WERI-Rb-1 (cell line): ENCODE results near the gene KCND2.

Experiments
- DNase-seq: peaks from one replicate; pipeline ENCODE4 v3.0.0-alpha.2; 2020
- H3K27ac ChIP-seq: fragments of 250-450 bp; sonication (Bioruptor Pico); 2 replicates; pipeline ENCODE4 v1.5.1; 2020; ENCODE audit warnings: mild to moderate bottlenecking, moderate library complexity
- H3K27me3 ChIP-seq: fragments of 250-450 bp; sonication (Bioruptor Pico); 2 replicates; pipeline ENCODE4 v1.5.1; 2021; ENCODE audit warnings: mild to moderate bottlenecking, low read depth, moderate library complexity; ENCODE audit not compliant: insufficient read depth, severe bottlenecking
- H3K36me3 ChIP-seq: fragments of 250-450 bp; sonication (Bioruptor Pico); 2 replicates; pipeline ENCODE4 v1.5.1; 2020; ENCODE audit warnings: mild to moderate bottlenecking, moderate library complexity
- H3K4me3 ChIP-seq: 2 replicates; pipeline ENCODE4 v1.5.1; 2011; ENCODE audit warnings: low read depth, mild to moderate bottlenecking, control low read depth, low read length
- H3K9me3 ChIP-seq: fragments of 250-450 bp; sonication (Bioruptor Pico); 2 replicates; pipeline ENCODE4 v1.5.1; 2021; ENCODE audit warnings: mild to moderate bottlenecking, moderate library complexity; ENCODE audit not compliant: severe bottlenecking
- TF ChIP-seq, protein P1 (sequence below): IDR thresholded peaks from 2 replicates; pipeline ENCODE4 v1.5.1; 2011; ENCODE audit warnings: low read depth, mild to moderate bottlenecking, control low read depth, inconsistent platforms, low read length

The KCND2 gene

DNA sequence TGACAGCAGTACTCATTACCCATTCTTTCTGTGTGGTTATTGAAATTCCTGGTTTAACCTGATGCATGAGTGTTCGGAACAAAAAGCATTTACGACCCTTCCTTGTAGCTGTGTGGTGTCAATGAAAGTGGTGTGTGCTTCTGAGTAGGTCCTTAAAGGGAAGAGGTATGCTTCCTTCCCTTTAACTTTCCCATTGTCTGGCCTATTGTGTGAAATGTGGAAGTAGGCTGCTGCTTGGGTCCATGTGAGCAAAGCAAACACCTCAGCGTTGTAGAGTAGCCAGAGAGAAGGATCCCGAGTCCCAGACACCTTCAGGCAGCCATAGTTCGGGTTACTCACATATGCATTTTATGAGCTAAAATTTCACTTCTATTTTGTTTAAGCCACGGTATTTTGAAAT is 510.3 kb downstream of the KCND2 start:
- H3K4me3 ChIP-seq, result no peak overlapping the region
- TF ChIP-seq, protein P1, sequence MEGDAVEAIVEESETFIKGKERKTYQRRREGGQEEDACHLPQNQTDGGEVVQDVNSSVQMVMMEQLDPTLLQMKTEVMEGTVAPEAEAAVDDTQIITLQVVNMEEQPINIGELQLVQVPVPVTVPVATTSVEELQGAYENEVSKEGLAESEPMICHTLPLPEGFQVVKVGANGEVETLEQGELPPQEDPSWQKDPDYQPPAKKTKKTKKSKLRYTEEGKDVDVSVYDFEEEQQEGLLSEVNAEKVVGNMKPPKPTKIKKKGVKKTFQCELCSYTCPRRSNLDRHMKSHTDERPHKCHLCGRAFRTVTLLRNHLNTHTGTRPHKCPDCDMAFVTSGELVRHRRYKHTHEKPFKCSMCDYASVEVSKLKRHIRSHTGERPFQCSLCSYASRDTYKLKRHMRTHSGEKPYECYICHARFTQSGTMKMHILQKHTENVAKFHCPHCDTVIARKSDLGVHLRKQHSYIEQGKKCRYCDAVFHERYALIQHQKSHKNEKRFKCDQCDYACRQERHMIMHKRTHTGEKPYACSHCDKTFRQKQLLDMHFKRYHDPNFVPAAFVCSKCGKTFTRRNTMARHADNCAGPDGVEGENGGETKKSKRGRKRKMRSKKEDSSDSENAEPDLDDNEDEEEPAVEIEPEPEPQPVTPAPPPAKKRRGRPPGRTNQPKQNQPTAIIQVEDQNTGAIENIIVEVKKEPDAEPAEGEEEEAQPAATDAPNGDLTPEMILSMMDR, result no peak
- no peaks in the 10 kb centered on the region for H3K9me3 ChIP-seq
- DNase-seq, result no peak
- no peak overlapping the region for H3K27ac ChIP-seq
- H3K27me3 ChIP-seq, result no peaks in the 10 kb centered on the region
- no peaks in the 10 kb centered on the region for H3K36me3 ChIP-seq

DNA sequence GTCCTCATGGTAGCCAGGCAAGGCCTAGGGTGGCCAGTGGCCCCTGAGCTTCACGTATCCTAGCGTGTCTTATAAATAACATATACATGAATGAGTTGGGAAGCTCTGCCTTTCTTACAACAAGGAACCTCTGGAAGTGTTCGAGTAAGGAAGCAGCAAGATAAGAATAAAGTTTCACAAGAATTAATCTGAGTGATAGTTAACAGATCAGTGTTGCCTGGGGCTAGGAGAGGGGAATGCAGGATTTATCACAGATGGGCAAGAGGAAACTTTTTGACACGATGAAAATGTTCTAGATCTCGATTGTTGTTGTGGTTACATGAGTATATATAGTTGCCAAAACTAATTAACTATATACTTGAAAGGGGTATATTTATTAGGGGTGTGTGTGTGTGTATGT is 510.7 kb downstream of the KCND2 start:
- DNase-seq, result no peak
- Histone ChIP-seq H3K9me3 (no peaks in the 10 kb centered on the region), H3K4me3 (no peak overlapping the region), H3K27ac (no peak overlapping the region), H3K36me3 (no peaks in the 10 kb centered on the region), H3K27me3 (no peaks in the 10 kb centered on the region)
- TF ChIP-seq, protein P1, result no peak

DNA sequence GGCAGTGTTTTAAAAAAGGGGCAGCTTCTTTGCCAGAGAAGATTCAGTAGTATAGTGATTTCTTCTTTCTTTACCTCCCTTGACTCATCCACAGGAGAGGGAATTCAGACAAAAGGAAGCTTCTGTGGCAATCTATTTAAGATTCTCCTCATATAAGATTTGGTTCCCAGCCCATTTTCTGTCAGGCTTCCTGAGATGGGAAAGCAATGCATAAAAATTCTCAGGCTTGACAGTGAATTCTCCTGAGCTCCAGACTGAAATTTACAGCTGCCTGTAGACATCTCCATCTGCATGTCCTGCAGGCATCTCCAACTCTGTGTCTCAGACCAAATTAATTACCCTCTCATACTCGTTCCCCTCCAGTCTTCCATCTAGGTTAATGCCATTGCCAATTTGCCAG is 512.1 kb downstream of the KCND2 start:
- no peaks in the 10 kb centered on the region for H3K36me3 ChIP-seq
- TF ChIP-seq, protein P1, result no peak
- no peaks in the 10 kb centered on the region for H3K9me3 ChIP-seq
- DNase-seq, result no peak
- H3K27me3 ChIP-seq, result no peaks in the 10 kb centered on the region
- H3K4me3 ChIP-seq, result no peak overlapping the region
- no peak overlapping the region for H3K27ac ChIP-seq

DNA sequence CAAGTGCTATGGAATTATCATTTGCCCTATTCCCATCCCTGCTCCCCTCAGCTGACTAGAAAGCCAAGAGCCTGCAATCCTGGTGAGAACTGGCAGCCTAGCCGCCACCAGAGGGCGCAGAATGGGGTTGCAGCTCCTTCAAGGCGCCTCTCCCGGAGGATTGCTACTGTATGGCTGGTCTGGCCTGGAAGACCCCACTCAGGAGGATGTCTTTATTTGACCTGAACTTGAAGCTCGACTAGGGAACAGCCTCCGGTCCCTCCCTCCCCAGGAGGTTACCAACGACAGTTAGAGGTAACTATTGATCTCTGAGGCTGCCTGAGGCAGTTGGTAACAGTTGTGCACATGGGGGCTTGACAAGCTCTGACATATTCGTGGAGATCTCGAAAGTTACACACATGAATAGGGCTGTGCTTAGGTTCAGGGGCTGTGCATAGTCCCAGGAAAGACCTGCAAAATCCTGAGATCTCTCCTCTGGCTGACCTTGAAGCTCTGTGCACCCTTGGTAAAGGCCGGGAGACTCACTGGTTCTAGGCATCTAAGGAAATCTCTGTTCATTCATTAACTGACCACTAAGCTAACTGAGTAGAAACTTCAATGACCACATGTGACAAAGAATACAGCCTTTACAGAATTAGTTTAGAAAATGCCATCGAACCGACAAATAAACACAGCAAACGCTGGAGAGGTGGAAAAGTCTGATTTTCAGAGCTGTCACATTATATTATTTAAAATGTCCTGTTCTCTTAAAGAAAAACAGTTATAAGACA is 519.3 kb downstream of the KCND2 start:
- TF ChIP-seq, protein P1, result peak; percentile 89
- H3K27me3 ChIP-seq, result no peaks in the 10 kb centered on the region
- no peak overlapping the region for H3K27ac ChIP-seq
- no peaks in the 10 kb centered on the region for H3K9me3 ChIP-seq
- no peak overlapping the region for H3K4me3 ChIP-seq
- DNase-seq, result peak; percentile 80
- no peaks in the 10 kb centered on the region for H3K36me3 ChIP-seq

DNA sequence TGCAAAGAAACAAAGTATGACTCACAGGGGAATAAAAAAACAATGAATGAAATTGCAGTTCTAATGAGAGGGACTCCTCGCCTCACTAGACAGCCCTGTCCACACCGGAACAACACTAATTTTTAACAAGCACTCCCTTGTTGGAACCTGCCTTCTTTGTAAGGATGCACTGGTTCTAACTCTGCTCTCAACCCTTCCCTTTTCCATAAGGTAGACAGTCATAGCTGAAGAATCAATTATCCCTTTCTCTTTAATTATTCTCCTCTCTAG is 519.8 kb downstream of the KCND2 start:
- Histone ChIP-seq H3K4me3 (no peak overlapping the region), H3K36me3 (no peaks in the 10 kb centered on the region), H3K27ac (no peak overlapping the region), H3K27me3 (no peaks in the 10 kb centered on the region), H3K9me3 (no peaks in the 10 kb centered on the region)
- DNase-seq, result no peak
- TF ChIP-seq, protein P1, result no peak
